Fibroblast of lung (primary cell): Measurements from ENCODE around the gene BICRA.

Experiments used
- CTCF ChIP-seq, 2 donors: IDR thresholded peaks in 1 of 2; conservative IDR thresholded peaks in 1 of 2; 1 replicate in 1 of 2; 2 replicates in 1 of 2; pipeline ENCODE4 v1.5.1; 2011 to 2012; ENCODE audit warnings: low read length in 2 of 2, control low read depth in 1 of 2, inconsistent platforms in 1 of 2, low read depth in 1 of 2, mild to moderate bottlenecking in 1 of 2
- EZH2 ChIP-seq: IDR thresholded peaks from 2 replicates; pipeline ENCODE4 v1.5.1; 2012; ENCODE audit warnings: low read length, control low read depth, mild to moderate bottlenecking; ENCODE audit errors: missing control alignments

- TF ChIP-seq CTCF (conservative IDR thresholded peaks at IDR 0.05 in 1 of 2, IDR thresholded peaks at IDR 0.05 in 1 of 2; ENCODE audit: low read depth in 1 of 2, low read length in 2 of 2) (no peak), EZH2 (no peak)
These were observed 28.5 kb upstream of the BICRA start for GRCh38 chr19:47580397-47580796.
